Measurements from ENCODE around the gene POP7.

DNA sequence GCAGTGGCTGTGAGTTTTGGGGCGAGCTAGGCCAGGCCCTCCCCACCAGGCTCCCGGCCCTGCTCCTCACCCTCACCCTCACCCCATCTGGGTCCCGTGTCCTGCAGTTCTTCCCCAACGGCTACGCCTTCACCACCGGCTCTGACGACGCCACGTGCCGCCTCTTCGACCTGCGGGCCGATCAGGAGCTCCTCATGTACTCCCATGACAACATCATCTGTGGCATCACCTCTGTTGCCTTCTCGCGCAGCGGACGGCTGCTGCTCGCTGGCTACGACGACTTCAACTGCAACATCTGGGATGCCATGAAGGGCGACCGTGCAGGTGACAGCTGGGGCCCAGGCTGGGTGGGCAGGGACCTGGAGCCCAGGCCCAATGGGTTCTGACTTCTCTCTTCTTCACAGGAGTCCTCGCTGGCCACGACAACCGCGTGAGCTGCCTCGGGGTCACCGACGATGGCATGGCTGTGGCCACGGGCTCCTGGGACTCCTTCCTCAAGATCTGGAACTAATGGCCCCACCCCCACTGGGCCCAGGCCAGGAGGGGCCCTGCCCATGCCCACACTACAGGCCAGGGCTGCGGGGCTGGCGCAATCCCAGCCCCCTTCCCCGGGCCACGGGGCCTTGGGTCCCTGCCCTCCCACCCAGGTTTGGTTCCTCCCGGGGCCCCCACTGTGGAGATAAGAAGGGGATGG is 27.5 kb upstream of the POP7 start:
- TF ChIP-seq CTCF (IDR thresholded peaks at IDR 0.05) = no peak
- TF ChIP-seq POLR2A (IDR thresholded peaks at IDR 0.05) = no peak

Measured in Peyer's patch (tissue), 4 donors.